DMS53 treated with DMSO at 0.1 percent for 48 hours (cell line): ENCODE measurements around the gene RAD51B.
A peak's percentile ranks its signal among the peaks of the same experiment; 100 is the strongest.

Source experiments
- DNase-seq: peaks from one replicate; lab custom pipeline; 2025; ENCODE audit not compliant: unreplicated experiment; lab: John Stamatoyannopoulos, UW

Gene RAD51B

DNA sequence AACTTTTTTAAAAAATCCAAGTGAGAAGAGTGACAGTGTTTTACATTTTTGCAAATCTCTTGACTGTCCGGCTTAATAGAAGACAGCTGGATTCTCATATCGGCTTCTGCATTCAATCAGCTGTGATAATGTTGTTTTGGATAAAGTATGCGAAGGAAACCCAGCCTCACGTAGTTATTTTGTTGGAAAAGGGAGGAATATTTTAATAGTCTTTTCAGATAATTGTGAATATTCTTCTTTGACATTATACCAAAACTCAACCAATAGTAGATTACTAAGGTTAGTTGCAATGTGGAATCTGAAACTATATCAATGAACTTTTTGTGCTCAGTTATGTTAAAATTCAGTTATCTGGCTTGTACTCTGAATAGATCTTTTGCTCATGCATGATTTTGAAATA lies 696.8 kb downstream of the RAD51B start:
- DNase-seq, result no peak

GRCh38 chr14:68518166-68518565 lies 698.6 kb downstream of the RAD51B start:
- no peak for DNase-seq

DNA sequence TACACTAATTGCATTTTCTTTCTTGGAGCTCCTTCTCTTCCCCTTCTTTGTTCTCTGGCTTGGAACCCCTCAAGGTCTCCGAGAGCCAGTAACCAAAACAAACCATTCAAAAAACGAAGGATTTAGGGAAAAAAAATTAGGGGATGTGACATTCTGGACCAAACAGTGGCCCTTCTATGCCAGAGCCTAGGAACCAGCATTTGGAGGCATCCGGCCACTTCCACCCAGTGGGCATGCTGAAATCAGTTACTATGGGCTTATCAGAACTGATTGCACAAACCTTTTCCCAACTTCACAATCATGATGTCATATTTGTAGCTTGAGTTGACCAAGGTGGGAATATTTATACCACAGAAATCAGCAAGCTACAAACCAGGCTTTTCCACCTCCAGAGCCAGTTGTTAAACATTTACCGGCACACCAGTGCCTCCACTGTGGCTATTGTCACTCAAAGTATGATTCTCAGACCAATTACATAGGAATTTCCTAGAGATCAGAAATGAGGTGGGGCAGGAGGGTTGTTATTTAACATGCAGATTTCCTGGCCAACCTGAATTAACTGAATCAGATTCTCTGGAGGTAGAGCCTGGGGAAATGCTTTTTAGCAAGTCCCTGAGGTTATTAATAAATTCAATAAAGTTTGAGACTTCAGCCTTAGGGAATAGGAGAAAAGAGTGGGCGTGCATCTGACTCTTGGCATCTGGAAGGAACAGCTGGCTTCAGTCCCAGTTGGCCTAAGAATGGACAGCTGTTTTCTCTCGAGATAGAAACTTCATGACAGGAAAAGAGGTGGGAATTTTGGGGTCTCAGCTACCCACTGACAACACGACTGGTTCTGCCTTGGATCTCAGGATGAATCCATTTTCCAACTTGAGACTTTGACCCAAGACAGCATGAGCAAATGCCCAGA lies 699.4 kb downstream of the RAD51B start:
- DNase-seq, result no peak

DNA sequence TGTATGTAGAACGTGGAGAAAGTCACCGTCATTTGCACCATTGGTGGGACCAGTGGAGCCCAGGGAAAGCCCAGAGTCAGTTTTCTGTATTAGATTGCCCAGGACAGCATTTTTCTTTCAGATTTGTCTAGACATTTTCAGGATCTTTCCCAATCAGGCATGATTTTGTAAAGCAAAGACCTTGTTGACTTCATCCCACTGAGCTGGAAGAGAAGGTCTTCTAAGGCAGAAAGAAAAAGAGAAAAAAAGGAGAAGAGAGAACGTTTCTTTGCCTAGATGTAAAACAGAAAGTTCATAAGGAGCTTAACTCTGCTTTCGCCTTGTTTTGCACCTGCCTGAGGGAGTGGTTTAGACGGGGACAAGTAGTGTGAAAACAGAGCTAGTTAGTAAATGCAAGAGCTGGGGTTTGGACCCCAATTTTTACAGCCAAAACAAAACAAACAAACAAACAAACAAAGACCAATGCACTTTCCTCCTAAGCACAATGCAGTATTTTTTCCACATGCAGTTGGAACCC lies 700.1 kb downstream of the RAD51B start:
- no peak for DNase-seq

- peak; percentile 67 for DNase-seq
Observed at GRCh38 chr14:68520637-68521556, 701.3 kb downstream of the RAD51B start.

- DNase-seq, result no peak
Observed at GRCh38 chr14:68521557-68521901, 702.0 kb downstream of the RAD51B start.

DNA sequence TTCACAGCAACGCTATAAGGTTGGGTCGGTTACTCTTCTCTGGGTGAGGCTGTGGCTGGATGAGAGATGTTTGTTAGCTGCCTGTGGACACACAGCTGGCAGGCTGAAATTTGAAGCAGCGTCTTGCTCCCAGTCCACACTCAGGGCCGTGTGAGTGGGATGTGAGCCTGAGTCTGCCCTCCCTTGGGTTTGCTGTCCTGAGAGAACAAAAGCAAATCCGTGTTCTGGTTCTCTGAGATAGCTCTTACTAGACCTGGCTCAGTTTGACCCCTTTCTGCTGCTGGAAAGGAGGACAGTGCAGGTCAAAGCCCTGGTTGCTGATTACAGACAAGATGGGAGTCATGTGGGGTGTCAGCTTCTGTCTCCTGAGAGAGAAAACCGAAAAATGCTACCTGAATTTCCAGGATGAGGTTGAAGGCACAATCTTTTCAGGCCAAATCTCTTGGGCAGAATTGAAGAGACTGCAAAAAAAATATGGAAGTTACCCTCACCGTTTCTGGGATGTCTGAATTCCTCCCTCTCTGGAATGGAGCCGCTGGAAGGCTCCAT lies 702.5 kb downstream of the RAD51B start:
- DNase-seq, result no peak

- no peak for DNase-seq
Observed at GRCh38 chr14:68522510-68523325, 703.1 kb downstream of the RAD51B start.

GRCh38 chr14:68523326-68523610 lies 703.7 kb downstream of the RAD51B start:
- no peak for DNase-seq

GRCh38 chr14:68523989-68524725 lies 704.6 kb downstream of the RAD51B start:
- no peak for DNase-seq

DNA sequence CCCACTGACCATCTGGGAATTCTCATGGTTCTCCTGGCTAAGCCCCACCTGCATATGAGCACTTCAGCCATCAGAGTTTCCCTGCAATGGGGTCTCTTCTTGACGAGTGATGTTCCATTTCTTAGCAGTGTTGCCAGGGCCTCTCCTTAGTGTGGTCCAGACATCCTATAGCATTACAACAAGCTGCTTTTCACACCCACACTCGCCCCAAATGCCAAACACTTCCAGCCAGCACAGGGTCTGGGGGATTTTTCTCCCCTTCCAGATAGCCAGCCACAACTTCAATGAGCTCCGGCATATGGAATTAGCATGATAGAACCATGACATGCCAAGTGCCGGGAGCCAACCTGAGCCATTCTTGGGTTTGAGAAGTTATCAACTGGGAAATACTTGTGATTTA lies 705.9 kb downstream of the RAD51B start:
- no peak for DNase-seq

GRCh38 chr14:68526512-68527091 lies 707.0 kb downstream of the RAD51B start:
- DNase-seq, result no peak

DNA sequence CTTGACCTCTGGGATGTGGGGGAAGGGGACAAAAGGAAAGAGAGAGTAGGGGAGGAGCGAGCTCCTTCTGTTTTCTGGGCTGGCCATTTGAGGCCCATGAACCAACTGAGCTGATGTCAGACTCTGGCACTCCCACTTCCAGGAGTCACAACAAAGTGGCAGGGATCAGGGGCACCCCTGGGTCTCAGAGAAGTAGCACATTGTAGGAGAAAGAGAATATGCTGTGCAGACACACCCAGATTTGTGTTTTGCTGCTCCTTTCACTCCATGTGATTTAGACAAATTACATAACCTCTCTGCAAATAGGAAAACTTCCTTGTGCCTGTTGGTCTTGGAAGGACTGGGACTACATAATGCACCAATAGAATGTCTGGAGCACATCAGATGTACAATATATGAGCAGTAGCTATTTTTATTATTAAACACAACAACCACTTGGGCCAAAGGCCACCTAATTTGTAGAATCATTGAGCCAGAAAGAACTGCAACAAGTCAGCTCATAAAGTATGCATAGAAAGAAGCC lies 707.8 kb downstream of the RAD51B start:
- no peak for DNase-seq

GRCh38 chr14:68528040-68528687 lies 708.6 kb downstream of the RAD51B start:
- DNase-seq, result no peak

GRCh38 chr14:68530443-68530842 lies 710.9 kb downstream of the RAD51B start:
- DNase-seq, result no peak

DNA sequence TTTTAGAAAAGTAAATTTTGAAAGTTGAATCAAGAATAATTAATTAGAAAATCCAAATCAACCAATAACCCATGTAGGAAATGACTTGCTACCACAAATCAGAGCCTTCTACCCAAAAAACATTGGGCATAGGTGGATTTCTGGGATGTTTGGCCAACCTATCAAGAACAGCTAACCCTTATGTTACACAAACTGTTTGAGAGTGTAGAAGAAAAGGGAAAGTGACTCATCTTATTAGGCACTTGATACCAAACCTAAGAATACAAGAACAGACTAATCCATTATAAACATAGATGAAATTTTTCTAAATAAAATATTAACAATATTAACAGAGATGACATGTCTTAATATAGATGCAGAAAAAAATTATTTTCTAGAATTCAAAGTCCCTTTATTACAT lies 712.9 kb downstream of the RAD51B start:
- no peak for DNase-seq

DNA sequence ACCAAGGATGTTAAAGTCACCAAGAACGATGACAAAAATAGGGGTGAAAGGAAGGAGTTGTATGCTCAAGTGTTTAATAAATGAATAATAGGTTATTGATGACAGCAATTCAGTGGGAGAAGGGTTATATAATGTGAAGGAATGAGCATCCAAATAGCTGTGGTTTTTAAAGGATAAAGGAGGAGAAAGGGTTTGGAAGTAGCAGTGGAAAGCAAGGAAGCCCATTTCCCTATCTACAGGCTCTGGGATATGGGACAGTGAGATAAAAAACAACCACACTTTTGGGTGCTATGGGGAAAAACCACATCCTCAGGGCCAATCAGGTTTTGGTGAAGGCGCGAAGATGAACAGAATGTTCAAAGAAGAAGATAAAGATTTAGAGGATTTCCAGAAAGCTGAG lies 714.7 kb downstream of the RAD51B start:
- no peak for DNase-seq

- no peak for DNase-seq
Observed at GRCh38 chr14:68535404-68536017, 715.9 kb downstream of the RAD51B start.

- no peak for DNase-seq
Observed at GRCh38 chr14:68536018-68536410, 716.4 kb downstream of the RAD51B start.
